ENCODE measurements around the gene TMEM229B.

The TMEM229B gene

GRCh38 chr14:67486890-67487289 is 1.6 kb downstream of the TMEM229B start:
- no peak for TF ChIP-seq CTCF (IDR thresholded peaks at IDR 0.05; ENCODE audit: extremely low read depth, missing control alignments)
- no peak for DNase-seq (ENCODE audit: low spot score)

- TF ChIP-seq CTCF (IDR thresholded peaks at IDR 0.05; ENCODE audit: extremely low read depth, missing control alignments): no peak
- DNase-seq (ENCODE audit: low spot score): no peak
These were observed 2.9 kb downstream of the TMEM229B start for GRCh38 chr14:67485501-67486095.

GRCh38 chr14:67483579-67484285 is 4.8 kb downstream of the TMEM229B start:
- no peak for DNase-seq (ENCODE audit: low spot score)
- TF ChIP-seq CTCF (IDR thresholded peaks at IDR 0.05; ENCODE audit: extremely low read depth, missing control alignments): no peak

- no peak for TF ChIP-seq CTCF (IDR thresholded peaks at IDR 0.05; ENCODE audit: extremely low read depth, missing control alignments)
- no peak for DNase-seq (ENCODE audit: low spot score)
These were observed 6.0 kb downstream of the TMEM229B start for GRCh38 chr14:67482231-67483164.

- no peak for DNase-seq (ENCODE audit: low spot score)
- no peak for TF ChIP-seq CTCF (IDR thresholded peaks at IDR 0.05; ENCODE audit: extremely low read depth, missing control alignments)
These were observed 8.5 kb downstream of the TMEM229B start for GRCh38 chr14:67480011-67480410.

GRCh38 chr14:67478800-67479084 is 9.8 kb downstream of the TMEM229B start:
- no peak for TF ChIP-seq CTCF (IDR thresholded peaks at IDR 0.05; ENCODE audit: extremely low read depth, missing control alignments)
- DNase-seq (ENCODE audit: low spot score): no peak

All from GM20000 (cell line).